Measurements from ENCODE around the gene MMEL1. TPM values are rescaled to one million over a fixed set of nuclear protein-coding genes. Genes with fewer than 3 reads are reported as not detected.

MMEL1 gene
- total and polyA plus RNA-seq, 2 of the 13 experiments (the other 11 are each of a cell fraction or from before 2014, with no cell fraction given) = 0.48 TPM; not detected in 1

DNA sequence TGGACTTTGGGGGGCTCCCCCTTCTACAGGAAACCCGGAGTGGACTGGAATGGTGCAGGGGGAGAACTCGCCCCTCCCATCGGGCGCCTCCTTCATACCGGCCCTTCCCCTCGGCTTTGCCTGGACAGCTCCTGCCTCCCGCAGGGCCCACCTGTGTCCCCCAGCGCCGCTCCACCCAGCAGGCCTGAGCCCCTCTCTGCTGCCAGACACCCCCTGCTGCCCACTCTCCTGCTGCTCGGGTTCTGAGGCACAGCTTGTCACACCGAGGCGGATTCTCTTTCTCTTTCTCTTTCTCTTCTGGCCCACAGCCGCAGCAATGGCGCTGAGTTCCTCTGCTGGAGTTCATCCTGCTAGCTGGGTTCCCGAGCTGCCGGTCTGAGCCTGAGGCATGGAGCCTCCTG lies 76.5 kb downstream of the MMEL1 start, which contains the start of gene TNFRSF14 (continued):
- TF ChIP-seq, protein P1, sequence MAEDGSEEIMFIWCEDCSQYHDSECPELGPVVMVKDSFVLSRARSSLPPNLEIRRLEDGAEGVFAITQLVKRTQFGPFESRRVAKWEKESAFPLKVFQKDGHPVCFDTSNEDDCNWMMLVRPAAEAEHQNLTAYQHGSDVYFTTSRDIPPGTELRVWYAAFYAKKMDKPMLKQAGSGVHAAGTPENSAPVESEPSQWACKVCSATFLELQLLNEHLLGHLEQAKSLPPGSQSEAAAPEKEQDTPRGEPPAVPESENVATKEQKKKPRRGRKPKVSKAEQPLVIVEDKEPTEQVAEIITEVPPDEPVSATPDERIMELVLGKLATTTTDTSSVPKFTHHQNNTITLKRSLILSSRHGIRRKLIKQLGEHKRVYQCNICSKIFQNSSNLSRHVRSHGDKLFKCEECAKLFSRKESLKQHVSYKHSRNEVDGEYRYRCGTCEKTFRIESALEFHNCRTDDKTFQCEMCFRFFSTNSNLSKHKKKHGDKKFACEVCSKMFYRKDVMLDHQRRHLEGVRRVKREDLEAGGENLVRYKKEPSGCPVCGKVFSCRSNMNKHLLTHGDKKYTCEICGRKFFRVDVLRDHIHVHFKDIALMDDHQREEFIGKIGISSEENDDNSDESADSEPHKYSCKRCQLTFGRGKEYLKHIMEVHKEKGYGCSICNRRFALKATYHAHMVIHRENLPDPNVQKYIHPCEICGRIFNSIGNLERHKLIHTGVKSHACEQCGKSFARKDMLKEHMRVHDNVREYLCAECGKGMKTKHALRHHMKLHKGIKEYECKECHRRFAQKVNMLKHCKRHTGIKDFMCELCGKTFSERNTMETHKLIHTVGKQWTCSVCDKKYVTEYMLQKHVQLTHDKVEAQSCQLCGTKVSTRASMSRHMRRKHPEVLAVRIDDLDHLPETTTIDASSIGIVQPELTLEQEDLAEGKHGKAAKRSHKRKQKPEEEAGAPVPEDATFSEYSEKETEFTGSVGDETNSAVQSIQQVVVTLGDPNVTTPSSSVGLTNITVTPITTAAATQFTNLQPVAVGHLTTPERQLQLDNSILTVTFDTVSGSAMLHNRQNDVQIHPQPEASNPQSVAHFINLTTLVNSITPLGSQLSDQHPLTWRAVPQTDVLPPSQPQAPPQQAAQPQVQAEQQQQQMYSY (CRISPR knock-in tag; IDR thresholded peaks at IDR 0.05) = 0 out of 2 replicates have a peak, but pooled peaks have one; percentile 24
- TF ChIP-seq E2F5 (CRISPR knock-in tag; conservative IDR thresholded peaks at IDR 0.05) (0 out of 2 replicates have a peak, but pooled peaks have one; percentile 33), ZNF264 (CRISPR knock-in tag; IDR thresholded peaks at IDR 0.05) (no peak), ZNF598 (CRISPR knock-in tag; IDR thresholded peaks at IDR 0.05; ENCODE audit: borderline replicate concordance) (peak; percentile 75; the same call in 1 of the 2 replicates), HNF4A (CRISPR knock-in tag; IDR thresholded peaks at IDR 0.05) (no peak), MAZ (IDR thresholded peaks at IDR 0.05; ENCODE audit: borderline replicate concordance, low read depth, low read length) (no peak), MAZ (CRISPR knock-in tag; IDR thresholded peaks at IDR 0.05; ENCODE audit: low read depth) (peak; percentile 43; the same call in 1 of the 2 replicates)
- TF ChIP-seq, protein P2, sequence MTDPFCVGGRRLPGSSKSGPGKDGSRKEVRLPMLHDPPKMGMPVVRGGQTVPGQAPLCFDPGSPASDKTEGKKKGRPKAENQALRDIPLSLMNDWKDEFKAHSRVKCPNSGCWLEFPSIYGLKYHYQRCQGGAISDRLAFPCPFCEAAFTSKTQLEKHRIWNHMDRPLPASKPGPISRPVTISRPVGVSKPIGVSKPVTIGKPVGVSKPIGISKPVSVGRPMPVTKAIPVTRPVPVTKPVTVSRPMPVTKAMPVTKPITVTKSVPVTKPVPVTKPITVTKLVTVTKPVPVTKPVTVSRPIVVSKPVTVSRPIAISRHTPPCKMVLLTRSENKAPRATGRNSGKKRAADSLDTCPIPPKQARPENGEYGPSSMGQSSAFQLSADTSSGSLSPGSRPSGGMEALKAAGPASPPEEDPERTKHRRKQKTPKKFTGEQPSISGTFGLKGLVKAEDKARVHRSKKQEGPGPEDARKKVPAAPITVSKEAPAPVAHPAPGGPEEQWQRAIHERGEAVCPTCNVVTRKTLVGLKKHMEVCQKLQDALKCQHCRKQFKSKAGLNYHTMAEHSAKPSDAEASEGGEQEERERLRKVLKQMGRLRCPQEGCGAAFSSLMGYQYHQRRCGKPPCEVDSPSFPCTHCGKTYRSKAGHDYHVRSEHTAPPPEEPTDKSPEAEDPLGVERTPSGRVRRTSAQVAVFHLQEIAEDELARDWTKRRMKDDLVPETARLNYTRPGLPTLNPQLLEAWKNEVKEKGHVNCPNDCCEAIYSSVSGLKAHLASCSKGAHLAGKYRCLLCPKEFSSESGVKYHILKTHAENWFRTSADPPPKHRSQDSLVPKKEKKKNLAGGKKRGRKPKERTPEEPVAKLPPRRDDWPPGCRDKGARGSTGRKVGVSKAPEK (CRISPR knock-in tag; IDR thresholded peaks at IDR 0.05; ENCODE audit: borderline replicate concordance) = no peak

Measured in HepG2 (cell line).